HL-60/S4 (cell line): ENCODE results near the gene DISP3.

Experiments used
- in situ Hi-C: fragments of 300-500 bp; cut with MboI; formaldehyde crosslinking; loops from 2 replicates; pipeline ENCODE4 v1.14.3; 2022; ENCODE audit warnings: low sequenced_read_pairs

DISP3 gene

GRCh38 chr1:11483581-11484320 is 4.8 kb downstream of the DISP3 start:
- in situ Hi-C loops, result no loop called here

GRCh38 chr1:11484321-11484655 is 5.3 kb downstream of the DISP3 start:
- in situ Hi-C loops, result no loop called here

- in situ Hi-C loops, result no loop called here
These were observed 6.2 kb downstream of the DISP3 start for GRCh38 chr1:11485191-11485590.

- in situ Hi-C loops, result no loop called here
These were observed 7.5 kb downstream of the DISP3 start for GRCh38 chr1:11486231-11487009.

GRCh38 chr1:11487196-11487751 is 8.3 kb downstream of the DISP3 start:
- in situ Hi-C loops, result no loop called here

- in situ Hi-C loops, result no loop called here
These were observed 9.3 kb downstream of the DISP3 start for GRCh38 chr1:11488201-11488770.

- in situ Hi-C loops, result no loop called here
These were observed 10.1 kb downstream of the DISP3 start for GRCh38 chr1:11488966-11489625.

GRCh38 chr1:11492235-11492634 is 13.3 kb downstream of the DISP3 start:
- in situ Hi-C loops, result no loop called here

- in situ Hi-C loops, result no loop called here
These were observed 15.2 kb downstream of the DISP3 start for GRCh38 chr1:11493972-11494655.

- in situ Hi-C loops, result no loop called here
These were observed 15.8 kb downstream of the DISP3 start for GRCh38 chr1:11494771-11495170.

- in situ Hi-C loops, result no loop called here
These were observed 16.6 kb downstream of the DISP3 start for GRCh38 chr1:11495579-11495978.

GRCh38 chr1:11496551-11497080 is 17.7 kb downstream of the DISP3 start:
- in situ Hi-C loops, result no loop called here

GRCh38 chr1:11498956-11499594 is 20.1 kb downstream of the DISP3 start:
- in situ Hi-C loops, result no loop called here

GRCh38 chr1:11499601-11500331 is 20.8 kb downstream of the DISP3 start:
- in situ Hi-C loops, result no loop called here

GRCh38 chr1:11500881-11501280 is 21.9 kb downstream of the DISP3 start:
- in situ Hi-C loops, result no loop called here

- in situ Hi-C loops, result no loop called here
These were observed 22.5 kb downstream of the DISP3 start for GRCh38 chr1:11501491-11501897.

- in situ Hi-C loops, result no loop called here
These were observed 23.0 kb downstream of the DISP3 start for GRCh38 chr1:11501906-11502485.

GRCh38 chr1:11502516-11502915 is 23.6 kb downstream of the DISP3 start:
- in situ Hi-C loops, result no loop called here

- in situ Hi-C loops, result no loop called here
These were observed 25.6 kb downstream of the DISP3 start for GRCh38 chr1:11504599-11504998.
